Spinal cord (tissue), 10 donors: ENCODE results near the gene GDPD5. TPM values are rescaled to one million over a fixed set of nuclear protein-coding genes. Genes with fewer than 3 reads are reported as not detected.
A peak's percentile ranks its signal among the peaks of the same experiment; 100 is the strongest.

ENCODE experiments used
- DNase-seq, 6 donors: peaks; one replicate each; pipeline versions ENCODE4 v3.0.0 to v3.0.0-alpha.2; 2013 to 2015; ENCODE audit warnings: low spot score in 6 of 6, low read depth in 4 of 6
- H3K27ac ChIP-seq: one replicate; pipeline ENCODE4 v1.5.1; 2013; ENCODE audit warnings: low read depth, low read length, control low read depth
- H3K27me3 ChIP-seq: one replicate; pipeline ENCODE4 v1.6.1; 2013; ENCODE audit warnings: low read length; ENCODE audit not compliant: control insufficient read depth, insufficient read depth
- H3K36me3 ChIP-seq: one replicate; pipeline ENCODE4 v1.6.1; 2013; ENCODE audit warnings: low read length; ENCODE audit not compliant: control insufficient read depth, insufficient read depth
- H3K4me1 ChIP-seq: one replicate; pipeline ENCODE4 v1.6.1; 2013; ENCODE audit warnings: low read length; ENCODE audit not compliant: control insufficient read depth, insufficient read depth
- H3K4me3 ChIP-seq: one replicate; pipeline ENCODE4 v1.5.1; 2013; ENCODE audit warnings: low read depth, low read length, control low read depth
- H3K9me3 ChIP-seq: one replicate; pipeline ENCODE4 v1.6.1; 2013; ENCODE audit warnings: low read length; ENCODE audit not compliant: control insufficient read depth, insufficient read depth
- WGBS: methylation state at CpG from one replicate; pipeline ENCODE4 v1.1.5; 2013; ENCODE audit warnings: missing lambda C conversion rate; ENCODE audit not compliant: insufficient coverage; 5-methylcytosine and 5-hydroxymethylcytosine counted together
- polyA plus RNA-seq, 2 donors: library from polyadenylated mRNA; unstranded; fragments of 120-200 nt; gene quantifications; one replicate each; pipeline ENCODE4 v1.2.1, GENCODE V29; 2013; ENCODE audit not compliant: insufficient read length in 2 of 2
- total RNA-seq, 2 donors: library from RNA; depleted of rRNA in 1 of 2; stranded (reverse); fragments of 120-200 nt in 1 of 2; fragments of >200 nt in 1 of 2; gene quantifications; one replicate each; pipeline versions ENCODE4 v1.2.3 to v1.2.4, GENCODE V29; 2013 to 2014
- donor health status: healthy.

Gene GDPD5
- total and polyA plus RNA-seq, 4 donors = 13.7 to 48.4 (median 32.1) TPM

- H3K4me1 ChIP-seq = peaks cover 35% of the 10 kb centered on the region
- no peak overlapping the region for H3K27ac ChIP-seq
- H3K4me3 ChIP-seq = no peak overlapping the region
- no peaks in the 10 kb centered on the region for H3K9me3 ChIP-seq
- peaks cover 19% of the 10 kb centered on the region for H3K36me3 ChIP-seq
- H3K27me3 ChIP-seq = no peaks in the 10 kb centered on the region
- WGBS = 60% methylated on average over 6 of the region's 9 CpGs
- no peak for DNase-seq
Measured at GRCh38 chr11:75481223-75481921, 44.4 kb downstream of the GDPD5 start.

GRCh38 chr11:75480185-75481175 is 45.3 kb downstream of the GDPD5 start:
- H3K9me3 ChIP-seq = no peaks in the 10 kb centered on the region
- H3K27me3 ChIP-seq = no peaks in the 10 kb centered on the region
- H3K36me3 ChIP-seq = peaks cover 19% of the 10 kb centered on the region
- DNase-seq = peak in 1 of 6 donors; percentile 86
- H3K4me1 ChIP-seq = peaks cover 44% of the 10 kb centered on the region
- no peak overlapping the region for H3K27ac ChIP-seq
- H3K4me3 ChIP-seq = no peak overlapping the region
- 80% methylated on average over 8 of the region's 10 CpGs for WGBS

- peak in 1 of 6 donors; percentile 71 for DNase-seq
- H3K9me3 ChIP-seq = no peaks in the 10 kb centered on the region
- WGBS = 40% methylated on average over 1 of the region's 4 CpGs
- H3K4me1 ChIP-seq = peaks cover 48% of the 10 kb centered on the region
- H3K36me3 ChIP-seq = peaks cover 19% of the 10 kb centered on the region
- H3K27me3 ChIP-seq = no peaks in the 10 kb centered on the region
- peak overlapping the region; percentile 45 for H3K27ac ChIP-seq
- H3K4me3 ChIP-seq = no peak overlapping the region
Measured at GRCh38 chr11:75479597-75480145, 46.1 kb downstream of the GDPD5 start.

GRCh38 chr11:75478783-75479596 is 46.8 kb downstream of the GDPD5 start:
- WGBS = 62% methylated on average over 5 of the region's 5 CpGs

GRCh38 chr11:75477614-75477935 is 48.2 kb downstream of the GDPD5 start:
- no peak for DNase-seq
- Histone ChIP-seq H3K36me3 (peaks cover 17% of the 10 kb centered on the region), H3K9me3 (no peaks in the 10 kb centered on the region), H3K4me1 (peaks cover 58% of the 10 kb centered on the region), H3K27ac (no peak overlapping the region), H3K4me3 (no peak overlapping the region), H3K27me3 (no peaks in the 10 kb centered on the region)
- 85% methylated on average over 12 of the region's 12 CpGs for WGBS

More at GRCh38 chr11:75478783-75479596, 46.8 kb downstream of the GDPD5 start:
- Histone ChIP-seq H3K4me1 (peaks cover 54% of the 10 kb centered on the region), H3K27me3 (no peaks in the 10 kb centered on the region), H3K9me3 (no peaks in the 10 kb centered on the region), H3K4me3 (no peak overlapping the region), H3K36me3 (peaks cover 19% of the 10 kb centered on the region), H3K27ac (peak overlapping the region; percentile 45)
- peak in 1 of 6 donors; percentile 58 for DNase-seq

GRCh38 chr11:75476739-75477613 is 48.8 kb downstream of the GDPD5 start:
- WGBS = 66% methylated on average over 5 of the region's 10 CpGs
- peaks cover 63% of the 10 kb centered on the region for H3K4me1 ChIP-seq
- no peak overlapping the region for H3K27ac ChIP-seq
- H3K4me3 ChIP-seq = no peak overlapping the region
- H3K9me3 ChIP-seq = no peaks in the 10 kb centered on the region
- no peak for DNase-seq
- H3K36me3 ChIP-seq = peaks cover 17% of the 10 kb centered on the region
- no peaks in the 10 kb centered on the region for H3K27me3 ChIP-seq

- H3K36me3 ChIP-seq = peaks cover 11% of the 10 kb centered on the region
- no peak overlapping the region for H3K4me3 ChIP-seq
- no peak for DNase-seq
- WGBS = 69% methylated on average over 6 of the region's 9 CpGs
- H3K27me3 ChIP-seq = no peaks in the 10 kb centered on the region
- no peaks in the 10 kb centered on the region for H3K9me3 ChIP-seq
- H3K27ac ChIP-seq = no peak overlapping the region
- peaks cover 63% of the 10 kb centered on the region for H3K4me1 ChIP-seq
Measured at GRCh38 chr11:75475767-75476650, 49.7 kb downstream of the GDPD5 start.
